Measurements from ENCODE around the gene CACNA1E. TPM values are rescaled to one million over a fixed set of nuclear protein-coding genes. Genes with fewer than 3 reads are reported as not detected.

The CACNA1E gene
- total RNA-seq, 1 donor from 2014 or later, result 0.08 TPM

DNA sequence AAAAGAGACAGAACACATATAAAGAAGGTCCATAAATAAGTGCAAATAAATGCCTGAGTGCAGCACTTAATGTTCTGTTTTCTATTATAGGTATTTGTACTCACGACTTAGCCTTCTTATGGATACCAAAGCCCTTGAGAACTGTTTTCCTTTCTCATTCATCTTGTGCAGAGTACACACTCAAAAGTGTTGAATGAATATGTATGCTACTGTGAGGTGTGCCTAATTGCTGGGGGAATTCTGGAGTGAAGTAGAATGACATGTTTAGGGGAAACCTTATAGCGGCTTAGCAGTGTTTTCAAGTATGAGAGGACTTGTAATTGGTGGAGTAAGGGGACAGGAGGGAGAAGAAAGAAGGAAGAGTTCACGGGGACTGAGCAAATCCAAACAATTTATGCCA, 157.6 kb downstream of the CACNA1E start:
- Histone ChIP-seq H3K27me3 (ENCODE audit: control insufficient read depth, insufficient read depth, low read length) (no peaks in the 10 kb centered on the region), H3K36me3 (ENCODE audit: control insufficient read depth, insufficient read depth, low read length) (no peaks in the 10 kb centered on the region), H3K4me3 (ENCODE audit: low read depth, low read length) (no peak overlapping the region)
- no peak for DNase-seq (ENCODE audit: low read depth)
- no peak for TF ChIP-seq CTCF (IDR thresholded peaks at IDR 0.05; ENCODE audit: insufficient read depth, low read length, poor library complexity, severe bottlenecking)

DNA sequence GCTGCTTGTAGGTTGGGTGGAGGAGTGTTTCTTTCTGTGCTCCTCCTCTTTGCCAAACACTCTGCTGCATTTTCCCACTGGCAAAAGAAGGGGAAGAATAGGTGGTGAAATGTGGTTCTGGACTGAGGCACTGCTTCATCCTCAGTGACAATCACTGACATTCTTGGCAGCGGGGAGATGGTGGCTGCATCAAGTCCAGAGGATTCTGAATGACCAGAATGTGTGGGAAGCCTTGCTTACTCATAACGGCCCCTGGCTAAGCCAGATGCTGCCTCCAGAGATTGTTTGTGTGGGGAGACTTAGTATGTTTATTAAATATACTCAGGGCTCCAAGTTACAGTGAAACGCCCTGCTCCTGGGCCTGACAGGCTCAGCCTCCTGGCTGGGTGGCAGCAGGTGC, 160.3 kb downstream of the CACNA1E start:
- Histone ChIP-seq H3K27me3 (ENCODE audit: control insufficient read depth, insufficient read depth, low read length) (no peaks in the 10 kb centered on the region), H3K36me3 (ENCODE audit: control insufficient read depth, insufficient read depth, low read length) (no peaks in the 10 kb centered on the region), H3K4me3 (ENCODE audit: low read depth, low read length) (no peak overlapping the region)
- TF ChIP-seq CTCF (IDR thresholded peaks at IDR 0.05; ENCODE audit: insufficient read depth, low read length, poor library complexity, severe bottlenecking), result no peak
- DNase-seq (ENCODE audit: low read depth), result no peak

- H3K4me3 ChIP-seq (ENCODE audit: low read depth, low read length), result no peak overlapping the region
- no peak for TF ChIP-seq CTCF (IDR thresholded peaks at IDR 0.05; ENCODE audit: insufficient read depth, low read length, poor library complexity, severe bottlenecking)
- H3K27me3 ChIP-seq (ENCODE audit: control insufficient read depth, insufficient read depth, low read length), result no peaks in the 10 kb centered on the region
- no peaks in the 10 kb centered on the region for H3K36me3 ChIP-seq (ENCODE audit: control insufficient read depth, insufficient read depth, low read length)
- no peak for DNase-seq (ENCODE audit: low read depth)
Observed at GRCh38 chr1:181645171-181645570, 161.9 kb downstream of the CACNA1E start.

GRCh38 chr1:181646710-181647109, 163.4 kb downstream of the CACNA1E start:
- no peaks in the 10 kb centered on the region for H3K27me3 ChIP-seq (ENCODE audit: control insufficient read depth, insufficient read depth, low read length)
- no peak for DNase-seq (ENCODE audit: low read depth)
- no peak overlapping the region for H3K4me3 ChIP-seq (ENCODE audit: low read depth, low read length)
- no peaks in the 10 kb centered on the region for H3K36me3 ChIP-seq (ENCODE audit: control insufficient read depth, insufficient read depth, low read length)
- TF ChIP-seq CTCF (IDR thresholded peaks at IDR 0.05; ENCODE audit: insufficient read depth, low read length, poor library complexity, severe bottlenecking), result no peak

GRCh38 chr1:181647314-181648035, 164.2 kb downstream of the CACNA1E start:
- Histone ChIP-seq H3K36me3 (ENCODE audit: control insufficient read depth, insufficient read depth, low read length) (no peaks in the 10 kb centered on the region), H3K4me3 (ENCODE audit: low read depth, low read length) (no peak overlapping the region), H3K27me3 (ENCODE audit: control insufficient read depth, insufficient read depth, low read length) (no peaks in the 10 kb centered on the region)
- DNase-seq (ENCODE audit: low read depth), result no peak
- TF ChIP-seq CTCF (IDR thresholded peaks at IDR 0.05; ENCODE audit: insufficient read depth, low read length, poor library complexity, severe bottlenecking), result no peak

- Histone ChIP-seq H3K27me3 (ENCODE audit: control insufficient read depth, insufficient read depth, low read length) (no peaks in the 10 kb centered on the region), H3K36me3 (ENCODE audit: control insufficient read depth, insufficient read depth, low read length) (no peaks in the 10 kb centered on the region), H3K4me3 (ENCODE audit: low read depth, low read length) (no peak overlapping the region)
- no peak for TF ChIP-seq CTCF (IDR thresholded peaks at IDR 0.05; ENCODE audit: insufficient read depth, low read length, poor library complexity, severe bottlenecking)
- DNase-seq (ENCODE audit: low read depth), result no peak
Observed at GRCh38 chr1:181651276-181651675, 168.0 kb downstream of the CACNA1E start.
